Left lung (tissue), 10 donors: Measurements from ENCODE around the gene ELL3. TPM values are rescaled to one million over a fixed set of nuclear protein-coding genes. Genes with fewer than 3 reads are reported as not detected.
"Not testable (repeated sequence)": the region's sequence is repeated elsewhere in the genome, so short reads cannot be mapped to it uniquely, and the experiment has no call there.

Experiments used
- ATAC-seq: fragments of 200-7000 bp; cut with Tn5 transposase; one replicate; pipeline ENCODE4 v1.9.1; 2020; ENCODE audit warnings: moderate library complexity
- DNase-seq, 4 donors: peaks; one replicate each; pipeline ENCODE4 v3.0.0-alpha.2; 2013 to 2020
- H3K27ac ChIP-seq, 2 donors: fragments of 200-600 bp; sonication (generic) in 1 of 2; one replicate each; pipeline versions ENCODE4 v1.5.0 to v1.8.0; 2020 to 2021
- H3K27me3 ChIP-seq, 2 donors: fragments of 200-600 bp; sonication (generic) in 1 of 2; one replicate each; pipeline versions ENCODE4 v1.5.0 to v1.8.0; 2020 to 2021
- H3K36me3 ChIP-seq, 2 donors: fragments of 200-600 bp; sonication (generic) in 1 of 2; one replicate each; pipeline versions ENCODE4 v1.5.0 to v1.8.0; 2020 to 2021
- H3K4me1 ChIP-seq, 2 donors: fragments of 200-600 bp; one replicate each; pipeline ENCODE4 v1.8.0; 2021
- H3K4me3 ChIP-seq, 2 donors: fragments of 200-600 bp; sonication (generic) in 1 of 2; one replicate each; pipeline versions ENCODE4 v1.5.0 to v1.8.0; 2020 to 2021; ENCODE audit warnings: mild to moderate bottlenecking in 1 of 2
- H3K9me3 ChIP-seq, 2 donors: fragments of 200-600 bp; sonication (generic) in 1 of 2; one replicate each; pipeline versions ENCODE4 v1.5.0 to v1.8.0; 2020 to 2021
- intact Hi-C, 2 donors: fragments of 100-400 bp; cut with DNase I; formaldehyde crosslinking; loops; one replicate each; pipeline versions ENCODE4 v1.11.2 to v1.14.2; 2022
- polyA plus RNA-seq, 6 donors: library from polyadenylated mRNA; unstranded; fragments of 120-200 nt; gene quantifications; one replicate each; pipeline ENCODE4 v1.2.1, GENCODE V29; 2013; ENCODE audit not compliant: insufficient read length in 6 of 6
- total RNA-seq, 2 donors: library from RNA; stranded (reverse); fragmentation: NEBNext Ultra II Directional; extraction: Animal tissue kit (Norgen Biotek cat#: 25700); gene quantifications; one replicate each; pipeline ENCODE4 v1.2.1, GENCODE V29; 2021
- TF ChIP-seq, protein P1 (sequence below), 2 donors: fragments of 200-600 bp; sonication (generic) in 1 of 2; IDR thresholded peaks; one replicate each; pipeline versions ENCODE4 v1.5.0 to v1.8.0; 2021; ENCODE audit warnings: antibody characterized with exemption in 2 of 2
- donor health status: DM: no; HTN: yes; CAD: no.
- donor health status: DM: no; HTN: no; CAD: no.

The ELL3 gene
- total and polyA plus RNA-seq, 8 donors, result 4.4 to 14.5 (median 6.1) TPM

DNA sequence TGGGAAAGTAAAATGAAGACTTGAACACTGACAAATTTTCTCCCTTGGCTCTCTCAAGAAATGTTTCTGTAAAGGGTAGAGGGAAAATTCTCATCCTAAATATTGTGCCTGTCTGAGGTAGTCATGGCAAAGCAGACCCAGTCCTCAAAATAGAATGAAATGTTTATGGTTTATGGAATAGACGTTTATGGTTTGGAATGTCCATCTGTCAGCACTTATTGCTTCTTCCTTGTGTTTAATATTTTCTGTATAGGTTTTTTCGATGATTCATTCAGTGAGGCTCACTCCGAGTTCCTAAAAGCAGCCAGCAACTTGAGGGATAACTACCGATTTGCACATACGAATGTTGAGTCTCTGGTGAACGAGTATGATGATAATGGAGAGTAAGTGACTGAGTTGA, 13.9 kb downstream of the ELL3 start:
- TF ChIP-seq, protein P1, sequence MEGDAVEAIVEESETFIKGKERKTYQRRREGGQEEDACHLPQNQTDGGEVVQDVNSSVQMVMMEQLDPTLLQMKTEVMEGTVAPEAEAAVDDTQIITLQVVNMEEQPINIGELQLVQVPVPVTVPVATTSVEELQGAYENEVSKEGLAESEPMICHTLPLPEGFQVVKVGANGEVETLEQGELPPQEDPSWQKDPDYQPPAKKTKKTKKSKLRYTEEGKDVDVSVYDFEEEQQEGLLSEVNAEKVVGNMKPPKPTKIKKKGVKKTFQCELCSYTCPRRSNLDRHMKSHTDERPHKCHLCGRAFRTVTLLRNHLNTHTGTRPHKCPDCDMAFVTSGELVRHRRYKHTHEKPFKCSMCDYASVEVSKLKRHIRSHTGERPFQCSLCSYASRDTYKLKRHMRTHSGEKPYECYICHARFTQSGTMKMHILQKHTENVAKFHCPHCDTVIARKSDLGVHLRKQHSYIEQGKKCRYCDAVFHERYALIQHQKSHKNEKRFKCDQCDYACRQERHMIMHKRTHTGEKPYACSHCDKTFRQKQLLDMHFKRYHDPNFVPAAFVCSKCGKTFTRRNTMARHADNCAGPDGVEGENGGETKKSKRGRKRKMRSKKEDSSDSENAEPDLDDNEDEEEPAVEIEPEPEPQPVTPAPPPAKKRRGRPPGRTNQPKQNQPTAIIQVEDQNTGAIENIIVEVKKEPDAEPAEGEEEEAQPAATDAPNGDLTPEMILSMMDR (IDR thresholded peaks at IDR 0.05), result no peak
- Histone ChIP-seq H3K4me1 (no peaks in the 10 kb centered on the region), H3K4me3 (no peak overlapping the region), H3K9me3 (no peaks in the 10 kb centered on the region), H3K27ac (no peak overlapping the region), H3K36me3 (peaks cover 0 to 100% of the 10 kb centered on the region in 2 donors), H3K27me3 (no peaks in the 10 kb centered on the region)
- intact Hi-C loops, result no loop called here
- no peak for ATAC-seq
- DNase-seq, result no peak

DNA sequence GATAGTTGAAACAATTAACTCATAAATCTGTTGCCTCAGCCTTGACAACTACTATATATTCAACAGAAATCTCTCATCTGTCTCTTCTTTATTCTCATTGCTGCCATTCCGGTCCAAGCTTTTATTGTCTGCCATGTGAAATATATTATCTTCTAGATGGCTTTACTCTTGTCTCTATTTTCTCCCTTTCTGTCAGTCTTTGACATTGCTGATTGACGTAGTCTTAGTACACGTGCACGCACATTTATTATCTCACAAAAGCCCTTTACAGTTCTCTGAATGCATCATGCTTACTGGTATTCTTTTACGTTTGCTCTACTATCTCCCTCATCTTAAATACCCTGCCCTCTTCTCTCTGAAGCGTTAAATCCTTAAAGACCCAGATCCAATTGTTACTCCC, 24.9 kb downstream of the ELL3 start:
- DNase-seq (no peak), ATAC-seq (no peak)
- Histone ChIP-seq H3K9me3 (no peaks in the 10 kb centered on the region), H3K27ac (no peak overlapping the region), H3K4me1 (peaks cover 25 to 62% of the 10 kb centered on the region in 2 donors), H3K36me3 (peaks cover 4 to 49% of the 10 kb centered on the region in 2 donors), H3K4me3 (no peak overlapping the region), H3K27me3 (no peaks in the 10 kb centered on the region)
- TF ChIP-seq, protein P1 (IDR thresholded peaks at IDR 0.05), result no peak
- intact Hi-C loops, result no loop called here

DNA sequence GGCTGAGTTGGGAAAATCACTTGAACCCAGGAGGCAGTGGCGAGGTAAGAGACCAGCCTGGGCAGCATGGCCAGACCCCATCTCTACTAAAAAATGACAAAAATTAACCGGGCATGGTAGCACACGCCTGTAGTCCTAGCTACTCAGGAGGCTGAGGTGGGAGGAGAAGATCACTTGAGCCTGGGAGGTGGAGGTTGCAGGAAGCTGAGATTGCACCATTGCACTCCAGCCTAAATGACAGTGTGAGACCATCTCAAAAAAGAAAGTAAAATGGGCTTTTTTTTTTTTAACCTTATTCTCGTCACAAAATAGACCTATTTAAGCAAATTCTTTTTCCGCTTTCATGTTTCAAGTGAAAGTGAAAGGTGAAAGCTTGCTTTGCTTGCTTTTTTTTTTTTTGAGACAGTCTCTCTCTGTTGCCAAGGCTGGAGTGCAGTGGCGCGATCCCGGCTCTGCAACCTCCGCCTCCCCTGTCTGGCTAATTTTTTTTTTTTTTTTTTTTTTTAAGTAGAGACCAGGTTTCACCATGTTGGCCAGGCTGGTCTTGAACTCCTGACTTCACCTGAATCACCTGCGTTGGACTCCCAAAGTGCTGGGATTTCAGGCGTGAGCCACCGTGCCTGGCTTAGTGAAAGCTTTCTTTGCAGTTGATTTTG, 26.9 kb downstream of the ELL3 start:
- Histone ChIP-seq H3K4me3 (peak overlapping the region in 1 of 2 donors; percentile 85), H3K36me3 (peaks cover 0 to 28% of the 10 kb centered on the region in 2 donors), H3K27me3 (no peaks in the 10 kb centered on the region), H3K4me1 (peaks cover 25 to 68% of the 10 kb centered on the region in 2 donors), H3K27ac (no peak overlapping the region), H3K9me3 (no peaks in the 10 kb centered on the region)
- TF ChIP-seq, protein P1 (IDR thresholded peaks at IDR 0.05), result no peak
- intact Hi-C loops, result no loop called here
- DNase-seq (no peak), ATAC-seq (no peak)

DNA sequence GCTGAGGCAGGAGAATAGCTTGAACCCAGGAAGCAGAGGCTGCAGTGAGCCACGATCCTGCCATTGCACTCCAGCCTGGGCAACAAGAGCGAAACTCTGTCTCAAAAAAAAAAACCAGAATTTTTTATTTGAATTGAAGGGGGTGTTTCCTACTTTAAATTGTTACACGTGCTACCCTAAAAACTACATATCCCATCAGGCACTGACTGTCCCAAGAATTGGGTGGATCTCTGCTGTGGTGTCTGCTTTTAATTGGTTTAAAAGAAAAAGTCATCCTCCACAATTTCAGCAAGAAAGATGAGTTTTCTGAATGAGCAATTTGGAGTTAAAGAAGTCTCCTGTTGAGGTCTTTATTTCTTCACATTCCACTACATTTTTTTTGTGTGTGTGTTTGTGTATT, 28.4 kb downstream of the ELL3 start:
- Histone ChIP-seq H3K36me3 (peaks cover 0 to 14% of the 10 kb centered on the region in 2 donors), H3K27me3 (no peaks in the 10 kb centered on the region), H3K27ac (no peak overlapping the region), H3K9me3 (no peaks in the 10 kb centered on the region), H3K4me1 (peaks cover 25 to 67% of the 10 kb centered on the region in 2 donors), H3K4me3 (peak overlapping the region in 1 of 2 donors; percentile 85)
- ATAC-seq (no peak), DNase-seq (no peak)
- intact Hi-C loops, result no loop called here
- TF ChIP-seq, protein P1 (IDR thresholded peaks at IDR 0.05), result no peak

DNA sequence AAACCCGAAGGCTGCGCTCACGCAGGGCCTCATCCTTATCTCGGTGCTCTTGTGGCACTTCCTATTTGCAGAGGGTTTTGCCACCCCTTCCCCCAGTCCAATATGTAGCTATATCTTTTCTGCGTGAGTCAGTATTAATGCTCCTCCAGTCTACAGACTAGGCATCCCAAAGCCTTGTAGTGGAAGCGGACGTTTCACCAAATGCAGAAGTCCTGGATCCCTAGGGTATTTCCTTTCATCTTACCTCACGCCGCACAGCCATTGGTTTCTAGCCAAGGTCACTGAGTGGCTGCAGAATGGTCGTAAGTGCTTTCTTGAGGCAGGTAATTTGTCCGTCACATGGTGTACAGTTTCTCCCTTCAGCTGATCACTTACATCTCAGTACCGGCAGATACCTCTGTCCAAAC, 29.9 kb downstream of the ELL3 start:
- DNase-seq, result peak in 2 of 4 donors; percentile 10 to 41
- H3K9me3 ChIP-seq, H3K27me3 ChIP-seq, H3K36me3 ChIP-seq, intact Hi-C loops: not testable (repeated sequence)
- Histone ChIP-seq H3K4me1 (peaks cover 19 to 54% of the 10 kb centered on the region in 2 donors), H3K27ac (peak overlapping the region; percentile 89 to 94), H3K4me3 (peak overlapping the region; percentile 76 to 85)
- ATAC-seq, result peak; percentile 66
